HG03571 (cell line): ENCODE measurements around the gene NIPSNAP3A.

Source experiments
- ATAC-seq: cut with Tn5 transposase; IDR thresholded peaks from one replicate; pipeline ENCODE4 v1.9.1; 2021; ENCODE audit not compliant: unreplicated experiment

NIPSNAP3A gene

DNA sequence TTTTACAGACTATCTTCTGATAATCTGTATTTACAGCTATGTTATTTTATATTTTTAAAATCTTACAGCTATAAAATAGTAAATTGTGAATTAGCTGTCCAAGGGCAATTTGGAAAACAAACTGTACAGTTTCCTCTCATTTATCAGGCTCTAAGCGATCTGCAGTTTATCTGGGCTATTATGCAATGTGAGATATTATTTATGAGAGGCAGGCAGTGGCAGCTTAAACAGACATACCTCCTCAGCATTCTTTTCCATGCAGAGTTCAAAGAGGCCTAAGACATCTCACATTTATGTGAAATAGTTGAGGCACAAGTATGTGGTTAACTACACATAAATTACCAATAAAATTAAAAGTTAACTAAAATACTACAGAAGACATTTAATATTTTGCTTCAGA lies 26.6 kb downstream of the NIPSNAP3A start:
- ATAC-seq = no peak

DNA sequence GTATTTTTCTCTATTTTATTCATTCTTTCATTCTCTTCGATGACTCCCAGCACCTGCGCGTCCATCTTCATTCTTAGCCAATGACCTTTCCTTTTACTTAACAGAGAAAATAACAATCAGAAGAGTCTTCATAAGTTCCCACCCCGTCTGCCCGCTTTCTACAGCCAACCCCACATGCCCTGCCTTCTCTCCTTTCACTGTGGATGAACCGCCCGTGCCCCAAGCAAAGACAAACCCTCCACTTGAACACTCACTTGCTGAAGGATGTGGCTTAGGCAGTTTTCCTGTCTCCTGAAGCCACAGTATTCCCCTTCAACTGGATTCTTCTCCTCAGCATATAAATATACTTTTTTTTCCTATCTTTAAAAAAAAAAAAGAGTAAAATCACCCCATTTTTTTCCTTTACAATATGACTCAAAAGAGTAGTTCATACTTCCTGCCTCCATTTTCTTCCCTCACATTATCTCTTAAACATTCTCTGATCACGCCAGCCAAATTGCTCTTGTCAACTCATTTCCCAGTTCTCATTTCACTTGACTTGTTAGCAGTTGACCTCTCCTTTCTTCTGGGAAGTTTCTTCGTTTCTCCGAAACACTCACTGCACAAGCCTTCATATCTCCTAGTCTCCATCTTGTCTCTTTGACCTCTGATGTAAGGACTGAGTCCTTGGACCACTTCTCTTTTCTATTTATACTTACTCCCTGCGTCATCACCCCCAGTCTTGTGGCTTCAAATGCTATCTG lies 27.5 kb downstream of the NIPSNAP3A start:
- peak; percentile 84 for ATAC-seq

DNA sequence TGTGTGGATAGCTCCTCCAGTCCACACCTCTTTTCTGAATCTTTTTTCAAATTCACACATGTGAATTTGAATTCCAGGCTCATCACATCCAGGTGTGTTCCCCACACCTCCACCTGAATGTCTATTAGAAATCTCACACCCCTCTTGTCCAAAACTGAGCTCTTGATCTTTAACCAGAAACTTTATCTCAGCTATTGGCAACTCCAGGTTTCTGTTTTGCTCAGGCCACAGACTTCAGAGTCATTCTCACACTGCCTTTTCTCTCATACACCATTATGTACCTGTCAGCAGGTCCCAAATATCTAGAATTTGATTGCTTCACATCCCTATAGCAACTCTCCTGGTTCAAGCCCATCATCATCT lies 28.1 kb downstream of the NIPSNAP3A start:
- ATAC-seq = peak; percentile 67

DNA sequence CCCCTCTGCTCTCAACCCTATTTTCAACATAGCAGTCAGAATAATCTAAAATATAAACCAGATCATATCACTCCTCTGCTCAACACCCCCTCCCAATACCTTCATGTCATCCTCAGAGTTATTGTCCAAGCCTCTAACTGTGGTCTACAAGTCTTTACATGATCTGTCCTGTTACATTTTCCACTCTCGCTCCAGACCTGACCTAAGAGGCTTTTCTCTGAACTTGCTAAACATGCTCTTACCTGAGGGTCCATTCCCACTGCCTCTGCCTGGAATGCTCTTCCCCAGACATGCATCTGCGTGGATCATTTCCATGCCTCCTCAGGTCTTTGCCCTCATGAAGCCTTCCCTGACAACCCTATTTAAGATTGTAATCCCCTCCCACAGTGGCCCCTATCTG lies 28.5 kb downstream of the NIPSNAP3A start:
- ATAC-seq = no peak

- no peak for ATAC-seq
Measured at GRCh38 chr9:104776797-104777196, 29.3 kb downstream of the NIPSNAP3A start.

GRCh38 chr9:104778802-104779201 lies 31.3 kb downstream of the NIPSNAP3A start:
- no peak for ATAC-seq

GRCh38 chr9:104779334-104779733 lies 31.9 kb downstream of the NIPSNAP3A start:
- ATAC-seq = no peak

- no peak for ATAC-seq
Measured at GRCh38 chr9:104779946-104780535, 32.6 kb downstream of the NIPSNAP3A start.

GRCh38 chr9:104780796-104781395 lies 33.4 kb downstream of the NIPSNAP3A start:
- ATAC-seq = no peak

- ATAC-seq = no peak
Measured at GRCh38 chr9:104783588-104783987, 36.1 kb downstream of the NIPSNAP3A start.

DNA sequence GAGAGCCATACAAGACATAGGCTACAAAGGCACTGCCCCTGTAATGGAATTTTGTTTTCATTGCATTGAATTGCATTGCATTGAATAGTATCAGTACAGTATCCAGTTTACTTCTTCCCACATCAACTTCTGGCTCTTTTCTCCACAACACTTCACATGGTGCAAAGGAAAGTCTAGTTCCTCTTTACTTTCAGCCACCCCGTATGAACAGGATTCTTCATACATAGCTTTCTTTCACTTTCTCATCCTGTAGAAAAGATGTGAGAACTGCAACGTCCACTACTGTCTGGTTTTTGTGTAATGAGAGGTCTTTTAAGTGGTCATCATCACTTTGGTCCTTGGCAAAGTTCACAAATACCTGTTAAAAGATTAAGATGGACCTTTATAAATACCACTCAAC lies 36.6 kb downstream of the NIPSNAP3A start:
- ATAC-seq = peak; percentile 74

GRCh38 chr9:104786293-104786692 lies 38.8 kb downstream of the NIPSNAP3A start:
- ATAC-seq = no peak

- ATAC-seq = no peak
Measured at GRCh38 chr9:104787306-104788015, 40.0 kb downstream of the NIPSNAP3A start.

DNA sequence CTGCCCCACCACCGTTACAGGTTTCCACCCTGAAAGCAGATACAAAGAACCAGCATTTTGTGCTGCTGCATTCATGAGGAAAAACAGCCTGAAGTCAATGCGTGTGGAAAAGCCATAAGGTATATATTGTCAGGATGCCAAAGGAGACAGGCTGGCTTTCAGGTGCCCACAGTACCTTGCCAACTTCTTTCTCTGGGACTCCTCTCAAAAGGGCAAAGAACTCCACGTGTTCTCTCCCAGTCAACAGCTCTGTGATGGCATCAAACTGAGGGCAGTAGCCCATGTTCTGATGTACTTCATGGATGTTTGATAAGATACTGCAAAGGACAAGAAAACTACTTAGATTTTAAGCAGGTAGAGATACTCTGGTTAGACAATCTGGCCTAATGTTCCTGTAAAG lies 40.8 kb downstream of the NIPSNAP3A start:
- ATAC-seq = no peak

- no peak for ATAC-seq
Measured at GRCh38 chr9:104794070-104794469, 46.6 kb downstream of the NIPSNAP3A start.

DNA sequence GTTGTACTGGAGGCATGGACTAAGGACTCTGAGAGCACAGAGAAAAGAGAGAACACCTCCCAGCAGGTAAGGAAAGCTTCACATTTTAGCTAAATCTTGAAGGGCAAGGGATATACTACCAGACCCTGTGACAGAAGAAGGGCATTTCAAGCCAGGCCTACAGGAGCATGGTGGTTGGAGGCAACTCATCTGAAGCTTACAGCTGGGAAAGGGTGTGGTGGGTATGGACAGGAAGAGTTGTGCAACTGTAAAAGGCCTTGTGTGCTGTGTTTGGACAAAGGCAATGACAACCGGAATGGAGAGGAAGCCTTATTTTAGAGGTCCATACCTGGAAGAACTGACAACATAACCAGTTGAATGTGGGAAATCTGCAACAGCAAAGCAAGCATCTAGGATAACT lies 47.6 kb downstream of the NIPSNAP3A start:
- no peak for ATAC-seq

DNA sequence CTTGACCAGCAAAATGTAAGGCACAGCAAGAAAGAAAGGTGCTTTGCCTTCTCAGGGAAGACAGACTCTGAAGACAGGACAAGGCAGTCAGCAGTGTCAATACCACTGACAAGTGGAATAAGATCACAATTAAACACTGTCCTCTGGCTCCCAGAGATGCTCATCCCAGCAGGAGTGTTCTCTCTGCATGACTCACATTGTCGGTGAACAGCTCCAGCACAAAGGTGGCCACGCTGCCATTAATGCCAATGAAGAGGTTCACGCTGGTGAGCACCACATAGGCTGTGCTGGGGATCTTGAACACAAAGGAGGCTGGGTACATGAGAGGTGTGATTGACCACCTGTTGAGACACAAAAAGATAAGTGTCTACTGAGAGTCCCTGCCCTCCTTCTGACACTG lies 48.4 kb downstream of the NIPSNAP3A start:
- no peak for ATAC-seq

GRCh38 chr9:104798209-104798995 lies 50.9 kb downstream of the NIPSNAP3A start:
- ATAC-seq = no peak

DNA sequence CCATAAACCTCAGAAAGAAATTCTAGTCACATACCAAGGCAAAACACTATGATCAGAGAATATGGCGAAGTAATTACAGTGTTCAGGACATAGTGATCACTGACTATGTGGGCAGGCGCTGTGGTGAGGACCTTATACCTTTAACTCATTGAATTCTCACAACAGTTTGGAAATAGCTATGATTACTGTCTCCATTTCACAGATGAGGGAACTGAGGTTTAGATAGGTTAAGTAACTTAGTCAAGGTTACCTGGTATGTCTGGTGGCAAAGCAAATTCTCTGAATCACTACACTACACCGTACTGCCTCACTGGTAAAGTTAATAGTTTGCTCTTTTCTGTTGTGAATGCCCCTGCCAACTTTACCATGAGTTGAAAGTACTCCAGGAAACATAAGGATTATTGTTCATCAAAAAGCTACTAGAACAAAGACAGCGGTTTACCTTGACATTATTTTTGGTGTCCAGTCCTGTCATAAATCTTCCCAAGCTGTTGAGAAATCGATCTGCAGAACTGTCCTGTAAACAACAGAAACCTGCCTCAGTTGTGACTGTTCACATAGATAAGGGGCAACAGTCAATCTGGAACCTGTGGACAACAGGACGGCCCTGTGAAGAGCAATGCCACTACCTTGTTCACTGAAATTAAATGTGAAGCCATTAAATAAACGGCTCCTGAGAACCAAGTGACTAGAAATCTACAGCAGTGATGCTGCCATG lies 52.7 kb downstream of the NIPSNAP3A start:
- no peak for ATAC-seq

- ATAC-seq = no peak
Measured at GRCh38 chr9:104802110-104802509, 54.6 kb downstream of the NIPSNAP3A start.
